HEK293 (cell line): Measurements from ENCODE around the gene TCEANC2.

Source experiments
- CTCF ChIA-PET: fragments of 350-600 bp; formaldehyde crosslinking; extraction: SDS; loops from one replicate; lab custom pipeline; 2021; ENCODE audit warnings: antibody characterized with exemption; lab: Yijun Ruan, JAX
- POLR2A ChIA-PET: fragments of 300-600 bp; formaldehyde crosslinking; extraction: SDS; loops from one replicate; lab custom pipeline; 2020; ENCODE audit warnings: antibody characterized with exemption, inconsistent platforms; lab: Yijun Ruan, JAX
- H3K27ac ChIP-seq: fragments of 200-500 bp; sonication (Bioruptor generic); 2 replicates; pipeline ENCODE4 v1.5.1; 2014; ENCODE audit warnings: low read depth, low read length, control low read depth, inconsistent platforms; ENCODE audit errors: extremely low read depth
- H3K36me3 ChIP-seq, 2 experiments: fragments of 200-500 bp in 1 of 2; sonication (Bioruptor generic) in 1 of 2; 1 replicate in 1 of 2; 2 replicates in 1 of 2; pipeline ENCODE4 v1.5.1; 2014 to 2017; ENCODE audit warnings: inconsistent platforms in 2 of 2, low read length in 2 of 2; ENCODE audit not compliant: control insufficient read depth in 2 of 2, insufficient read depth in 1 of 2
- H3K4me1 ChIP-seq: fragments of 200-500 bp; sonication (Bioruptor generic); 2 replicates; pipeline ENCODE4 v1.5.1; 2014; ENCODE audit warnings: mild to moderate bottlenecking, low read length, inconsistent platforms; ENCODE audit not compliant: control insufficient read depth, insufficient read depth
- H3K4me3 ChIP-seq: 2 replicates; pipeline ENCODE4 v1.5.1; 2011; ENCODE audit warnings: low read depth, mild to moderate bottlenecking, control low read depth, low read length, moderate library complexity
- H3K9me3 ChIP-seq: fragments of 200-500 bp; sonication (Bioruptor generic); 2 replicates; pipeline ENCODE4 v1.5.1; 2014; ENCODE audit warnings: low read depth, low read length, inconsistent platforms; ENCODE audit not compliant: control insufficient read depth, insufficient read depth
- KLF8 ChIP-seq: fragments of 450-650 bp; formaldehyde crosslinking; IDR thresholded peaks from 2 replicates; pipeline ENCODE4 v1.5.1; 2016; ENCODE audit warnings: missing biosample characterization, missing genetic modification characterization
- TRIM28 ChIP-seq: IDR thresholded peaks from 2 replicates; pipeline ENCODE4 v1.6.1; 2011; ENCODE audit warnings: low read length, control low read depth, borderline replicate concordance
- ZNF157 ChIP-seq: fragments of 450-650 bp; formaldehyde crosslinking; IDR thresholded peaks from 2 replicates; pipeline ENCODE4 v1.5.1; 2016; ENCODE audit warnings: missing biosample characterization, missing genetic modification characterization
- ZNF23 ChIP-seq: fragments of 450-650 bp; formaldehyde crosslinking; IDR thresholded peaks from 2 replicates; pipeline ENCODE4 v1.5.1; 2016; ENCODE audit warnings: missing biosample characterization, missing genetic modification characterization, borderline replicate concordance
- ZNF324 ChIP-seq: fragments of 450-650 bp; formaldehyde crosslinking; IDR thresholded peaks from 2 replicates; pipeline ENCODE4 v1.5.1; 2016; ENCODE audit warnings: missing biosample characterization, missing genetic modification characterization
- ZNF37A ChIP-seq: fragments of 450-650 bp; IDR thresholded peaks from 2 replicates; pipeline ENCODE4 v1.5.1; 2018; ENCODE audit warnings: missing biosample characterization, missing genetic modification characterization
- ZNF416 ChIP-seq: fragments of 450-650 bp; formaldehyde crosslinking; IDR thresholded peaks from 2 replicates; pipeline ENCODE4 v1.5.1; 2016; ENCODE audit warnings: missing biosample characterization, missing genetic modification characterization
- ZNF596 ChIP-seq: fragments of 450-650 bp; IDR thresholded peaks from 2 replicates; pipeline ENCODE4 v1.5.0; 2018; ENCODE audit warnings: missing biosample characterization, mild to moderate bottlenecking, missing genetic modification characterization, moderate library complexity
- ZNF785 ChIP-seq: fragments of 450-650 bp; formaldehyde crosslinking; IDR thresholded peaks from 2 replicates; pipeline ENCODE4 v1.5.1; 2016; ENCODE audit warnings: missing biosample characterization, missing genetic modification characterization
- TF ChIP-seq, protein P1 (sequence below): fragments of 450-650 bp; formaldehyde crosslinking; IDR thresholded peaks from 2 replicates; pipeline ENCODE4 v1.5.1; 2016; ENCODE audit warnings: missing biosample characterization, missing genetic modification characterization
- TF ChIP-seq, protein P2 (sequence below): fragments of 450-650 bp; formaldehyde crosslinking; IDR thresholded peaks from 2 replicates; pipeline ENCODE4 v1.5.1; 2016; ENCODE audit warnings: missing biosample characterization, missing genetic modification characterization, borderline replicate concordance

TCEANC2 gene

DNA sequence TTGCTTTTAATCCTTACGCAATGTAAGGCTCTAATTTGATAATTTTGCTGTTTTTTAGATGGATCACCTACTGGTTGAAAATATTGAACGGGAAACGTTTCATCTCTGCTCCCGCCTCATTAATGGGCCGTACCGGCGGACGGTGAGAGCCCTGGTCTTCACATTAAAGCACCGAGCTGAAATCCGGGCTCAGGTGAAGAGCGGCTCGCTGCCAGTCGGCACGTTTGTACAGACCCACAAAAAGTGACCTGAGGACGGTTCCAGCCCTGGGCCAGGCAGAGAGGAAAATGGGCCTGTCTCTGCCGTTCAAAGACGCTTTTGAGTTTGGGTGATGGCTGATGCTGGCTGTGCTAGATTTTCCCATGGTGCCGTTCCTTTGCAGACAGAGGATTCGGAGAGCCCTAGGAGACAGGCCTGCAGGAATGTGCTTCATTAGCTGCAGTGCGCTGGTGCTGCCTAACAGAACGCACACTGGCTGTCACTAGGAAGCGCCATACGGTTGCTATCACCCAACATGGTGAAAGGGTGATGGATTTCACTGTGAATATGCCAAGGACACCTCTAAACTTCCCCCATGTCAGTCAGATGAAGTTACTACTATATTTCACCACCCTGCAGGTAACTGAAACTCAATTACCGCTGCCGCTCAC lies 42.9 kb downstream of the TCEANC2 start:
- H3K36me3 ChIP-seq, result peaks cover 0 to 10% of the 10 kb centered on the region in 2 experiments; a peak in 1 of 3 replicates
- TF ChIP-seq ZNF37A (tag by site-specific recombination) (no peak), KLF8 (tag by site-specific recombination) (no peak), ZNF324 (tag by site-specific recombination) (no peak), ZNF416 (tag by site-specific recombination) (no peak)
- TF ChIP-seq, protein P1, sequence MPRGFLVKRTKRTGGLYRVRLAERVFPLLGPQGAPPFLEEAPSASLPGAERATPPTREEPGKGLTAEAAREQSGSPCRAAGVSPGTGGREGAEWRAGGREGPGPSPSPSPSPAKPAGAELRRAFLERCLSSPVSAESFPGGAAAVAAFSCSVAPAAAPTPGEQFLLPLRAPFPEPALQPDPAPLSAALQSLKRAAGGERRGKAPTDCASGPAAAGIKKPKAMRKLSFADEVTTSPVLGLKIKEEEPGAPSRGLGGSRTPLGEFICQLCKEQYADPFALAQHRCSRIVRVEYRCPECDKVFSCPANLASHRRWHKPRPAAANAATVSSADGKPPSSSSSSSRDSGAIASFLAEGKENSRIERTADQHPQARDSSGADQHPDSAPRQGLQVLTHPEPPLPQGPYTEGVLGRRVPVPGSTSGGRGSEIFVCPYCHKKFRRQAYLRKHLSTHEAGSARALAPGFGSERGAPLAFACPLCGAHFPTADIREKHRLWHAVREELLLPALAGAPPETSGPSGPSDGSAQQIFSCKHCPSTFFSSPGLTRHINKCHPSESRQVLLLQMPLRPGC (tag by site-specific recombination), result no peak
- no peaks in the 10 kb centered on the region for H3K4me1 ChIP-seq
- H3K4me3 ChIP-seq, result no peak overlapping the region
- ChIA-PET POLR2A (no interaction called here), CTCF (no interaction called here)
- no peak overlapping the region for H3K27ac ChIP-seq
- H3K9me3 ChIP-seq, result no peaks in the 10 kb centered on the region

DNA sequence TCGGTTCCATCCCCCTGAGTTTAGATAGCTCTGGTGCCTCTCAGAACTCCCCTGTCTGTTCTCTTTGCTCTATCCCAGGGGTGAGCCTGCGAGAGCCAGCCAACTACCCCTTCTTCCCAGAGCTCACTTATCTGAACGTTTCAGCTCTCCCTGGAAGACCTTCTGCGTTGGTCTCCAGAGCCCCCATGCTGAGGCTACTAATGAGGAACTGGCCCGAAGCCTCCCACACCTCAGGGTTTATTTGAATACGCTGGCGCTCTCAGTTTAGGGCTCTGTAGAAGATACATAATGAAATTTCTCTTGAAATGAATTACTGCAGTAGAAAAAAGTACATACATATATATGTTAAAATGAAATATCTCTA lies 43.5 kb downstream of the TCEANC2 start:
- TF ChIP-seq ZNF23 (tag by site-specific recombination) (no peak), TRIM28 (no peak), ZNF157 (tag by site-specific recombination) (no peak)
- Histone ChIP-seq H3K27ac (no peak overlapping the region), H3K36me3 (peaks cover 0 to 10% of the 10 kb centered on the region in 2 experiments; a peak in 1 of 3 replicates), H3K4me1 (no peaks in the 10 kb centered on the region), H3K4me3 (no peak overlapping the region), H3K9me3 (no peaks in the 10 kb centered on the region)
- POLR2A ChIA-PET, result no interaction called here
- CTCF ChIA-PET, result interaction anchor here (0.7 kb wide), 1 partner anchor 15 kb away, joined by 3 read pairs; no protein-coding TSS in a partner anchor

DNA sequence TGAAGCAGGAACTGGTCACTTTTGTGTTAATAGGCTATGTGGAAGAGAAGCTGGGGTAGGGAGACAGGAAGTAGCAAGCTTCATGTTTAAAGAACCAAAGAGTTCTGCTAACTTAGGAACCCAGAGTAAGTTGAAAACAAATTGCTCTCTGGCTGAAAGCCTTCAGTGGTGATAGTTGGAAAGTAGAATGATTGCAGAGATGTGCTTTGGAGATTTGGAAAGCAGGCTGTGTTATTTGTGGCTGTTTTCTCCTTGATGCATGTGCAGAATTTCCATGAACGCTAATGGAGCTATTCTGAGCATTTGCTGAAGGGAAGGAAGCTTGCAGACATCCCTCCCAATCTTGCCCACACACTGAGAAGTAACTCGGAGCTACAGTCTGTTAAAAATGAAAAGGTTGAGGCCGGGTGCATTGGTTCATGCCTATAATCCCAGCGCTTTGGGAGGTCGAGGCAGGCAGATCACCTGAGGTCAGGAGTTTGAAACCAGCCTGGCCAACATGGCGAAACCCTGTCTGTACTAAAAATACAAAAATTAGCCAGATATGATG lies 45.7 kb downstream of the TCEANC2 start:
- no peak overlapping the region for H3K27ac ChIP-seq
- CTCF ChIA-PET, result interaction anchor here (1.2 to 1.3 kb wide), 2 partner anchors 17 to 31 kb away, joined by 5 read pairs; no protein-coding TSS in a partner anchor
- H3K9me3 ChIP-seq, result no peaks in the 10 kb centered on the region
- no peaks in the 10 kb centered on the region for H3K4me1 ChIP-seq
- no peak overlapping the region for H3K4me3 ChIP-seq
- TF ChIP-seq ZNF596 (tag by site-specific recombination) (no peak), ZNF785 (tag by site-specific recombination) (no peak)
- TF ChIP-seq, protein P2, sequence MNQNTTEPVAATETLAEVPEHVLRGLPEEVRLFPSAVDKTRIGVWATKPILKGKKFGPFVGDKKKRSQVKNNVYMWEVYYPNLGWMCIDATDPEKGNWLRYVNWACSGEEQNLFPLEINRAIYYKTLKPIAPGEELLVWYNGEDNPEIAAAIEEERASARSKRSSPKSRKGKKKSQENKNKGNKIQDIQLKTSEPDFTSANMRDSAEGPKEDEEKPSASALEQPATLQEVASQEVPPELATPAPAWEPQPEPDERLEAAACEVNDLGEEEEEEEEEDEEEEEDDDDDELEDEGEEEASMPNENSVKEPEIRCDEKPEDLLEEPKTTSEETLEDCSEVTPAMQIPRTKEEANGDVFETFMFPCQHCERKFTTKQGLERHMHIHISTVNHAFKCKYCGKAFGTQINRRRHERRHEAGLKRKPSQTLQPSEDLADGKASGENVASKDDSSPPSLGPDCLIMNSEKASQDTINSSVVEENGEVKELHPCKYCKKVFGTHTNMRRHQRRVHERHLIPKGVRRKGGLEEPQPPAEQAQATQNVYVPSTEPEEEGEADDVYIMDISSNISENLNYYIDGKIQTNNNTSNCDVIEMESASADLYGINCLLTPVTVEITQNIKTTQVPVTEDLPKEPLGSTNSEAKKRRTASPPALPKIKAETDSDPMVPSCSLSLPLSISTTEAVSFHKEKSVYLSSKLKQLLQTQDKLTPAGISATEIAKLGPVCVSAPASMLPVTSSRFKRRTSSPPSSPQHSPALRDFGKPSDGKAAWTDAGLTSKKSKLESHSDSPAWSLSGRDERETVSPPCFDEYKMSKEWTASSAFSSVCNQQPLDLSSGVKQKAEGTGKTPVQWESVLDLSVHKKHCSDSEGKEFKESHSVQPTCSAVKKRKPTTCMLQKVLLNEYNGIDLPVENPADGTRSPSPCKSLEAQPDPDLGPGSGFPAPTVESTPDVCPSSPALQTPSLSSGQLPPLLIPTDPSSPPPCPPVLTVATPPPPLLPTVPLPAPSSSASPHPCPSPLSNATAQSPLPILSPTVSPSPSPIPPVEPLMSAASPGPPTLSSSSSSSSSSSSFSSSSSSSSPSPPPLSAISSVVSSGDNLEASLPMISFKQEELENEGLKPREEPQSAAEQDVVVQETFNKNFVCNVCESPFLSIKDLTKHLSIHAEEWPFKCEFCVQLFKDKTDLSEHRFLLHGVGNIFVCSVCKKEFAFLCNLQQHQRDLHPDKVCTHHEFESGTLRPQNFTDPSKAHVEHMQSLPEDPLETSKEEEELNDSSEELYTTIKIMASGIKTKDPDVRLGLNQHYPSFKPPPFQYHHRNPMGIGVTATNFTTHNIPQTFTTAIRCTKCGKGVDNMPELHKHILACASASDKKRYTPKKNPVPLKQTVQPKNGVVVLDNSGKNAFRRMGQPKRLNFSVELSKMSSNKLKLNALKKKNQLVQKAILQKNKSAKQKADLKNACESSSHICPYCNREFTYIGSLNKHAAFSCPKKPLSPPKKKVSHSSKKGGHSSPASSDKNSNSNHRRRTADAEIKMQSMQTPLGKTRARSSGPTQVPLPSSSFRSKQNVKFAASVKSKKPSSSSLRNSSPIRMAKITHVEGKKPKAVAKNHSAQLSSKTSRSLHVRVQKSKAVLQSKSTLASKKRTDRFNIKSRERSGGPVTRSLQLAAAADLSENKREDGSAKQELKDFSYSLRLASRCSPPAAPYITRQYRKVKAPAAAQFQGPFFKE (tag by site-specific recombination), result no peak
- TF ChIP-seq, all 188 proteins: peak for 0
- POLR2A ChIA-PET, result interaction anchor here (1.1 kb wide), 1 partner anchor 36 kb away, joined by 8 read pairs; no protein-coding TSS in a partner anchor
- peaks cover 0 to 10% of the 10 kb centered on the region in 2 experiments; a peak in 1 of 3 replicates for H3K36me3 ChIP-seq
